Left lung (tissue), 10 donors: ENCODE results near the gene RAB7B. TPM values are rescaled to one million over a fixed set of nuclear protein-coding genes. Genes with fewer than 3 reads are reported as not detected.

Experiments used
- ATAC-seq: fragments of 200-7000 bp; cut with Tn5 transposase; one replicate; pipeline ENCODE4 v1.9.1; 2020; ENCODE audit warnings: moderate library complexity
- DNase-seq, 4 donors: peaks; one replicate each; pipeline ENCODE4 v3.0.0-alpha.2; 2013 to 2020
- H3K27ac ChIP-seq, 2 donors: fragments of 200-600 bp; sonication (generic) in 1 of 2; one replicate each; pipeline versions ENCODE4 v1.5.0 to v1.8.0; 2020 to 2021
- H3K27me3 ChIP-seq, 2 donors: fragments of 200-600 bp; sonication (generic) in 1 of 2; one replicate each; pipeline versions ENCODE4 v1.5.0 to v1.8.0; 2020 to 2021
- H3K36me3 ChIP-seq, 2 donors: fragments of 200-600 bp; sonication (generic) in 1 of 2; one replicate each; pipeline versions ENCODE4 v1.5.0 to v1.8.0; 2020 to 2021
- H3K4me1 ChIP-seq, 2 donors: fragments of 200-600 bp; one replicate each; pipeline ENCODE4 v1.8.0; 2021
- H3K4me3 ChIP-seq, 2 donors: fragments of 200-600 bp; sonication (generic) in 1 of 2; one replicate each; pipeline versions ENCODE4 v1.5.0 to v1.8.0; 2020 to 2021; ENCODE audit warnings: mild to moderate bottlenecking in 1 of 2
- H3K9me3 ChIP-seq, 2 donors: fragments of 200-600 bp; sonication (generic) in 1 of 2; one replicate each; pipeline versions ENCODE4 v1.5.0 to v1.8.0; 2020 to 2021
- CTCF ChIP-seq, 2 donors: fragments of 200-600 bp; sonication (generic) in 1 of 2; IDR thresholded peaks; one replicate each; pipeline versions ENCODE4 v1.5.0 to v1.8.0; 2021; ENCODE audit warnings: antibody characterized with exemption in 2 of 2
- intact Hi-C, 2 donors: fragments of 100-400 bp; cut with DNase I; formaldehyde crosslinking; loops; one replicate each; pipeline versions ENCODE4 v1.11.2 to v1.14.2; 2022
- polyA plus RNA-seq, 6 donors: library from polyadenylated mRNA; unstranded; fragments of 120-200 nt; gene quantifications; one replicate each; pipeline ENCODE4 v1.2.1, GENCODE V29; 2013; ENCODE audit not compliant: insufficient read length in 6 of 6
- total RNA-seq, 2 donors: library from RNA; stranded (reverse); fragmentation: NEBNext Ultra II Directional; extraction: Animal tissue kit (Norgen Biotek cat#: 25700); gene quantifications; one replicate each; pipeline ENCODE4 v1.2.1, GENCODE V29; 2021
- donor health status: DM: no; HTN: yes; CAD: no.
- donor health status: DM: no; HTN: no; CAD: no.

Gene RAB7B
- total and polyA plus RNA-seq, 8 donors = 3.2 to 14.2 (median 4.0) TPM

GRCh38 chr1:205986292-205986691, 16.9 kb downstream of the RAB7B start:
- peaks cover 0 to 6% of the 10 kb centered on the region in 2 donors for H3K36me3 ChIP-seq
- no peaks in the 10 kb centered on the region for H3K27me3 ChIP-seq
- ATAC-seq (no peak), DNase-seq (no peak)
- no peak for TF ChIP-seq CTCF (IDR thresholded peaks at IDR 0.05)
- H3K9me3 ChIP-seq = no peaks in the 10 kb centered on the region
- no peak overlapping the region for H3K27ac ChIP-seq
- H3K4me3 ChIP-seq = no peak overlapping the region
- H3K4me1 ChIP-seq = peaks cover 0 to 7% of the 10 kb centered on the region in 2 donors
- intact Hi-C loops = loop anchor here (10.0 kb wide), 1 partner anchor 119 kb away; no protein-coding TSS in a partner anchor

GRCh38 chr1:205985330-205986005, 17.7 kb downstream of the RAB7B start:
- no peak for DNase-seq
- Histone ChIP-seq H3K27me3 (no peaks in the 10 kb centered on the region), H3K27ac (no peak overlapping the region), H3K9me3 (no peaks in the 10 kb centered on the region), H3K4me1 (peaks cover 0 to 7% of the 10 kb centered on the region in 2 donors), H3K4me3 (no peak overlapping the region), H3K36me3 (no peaks in the 10 kb centered on the region)
- TF ChIP-seq CTCF (IDR thresholded peaks at IDR 0.05) = no peak
- no peak for ATAC-seq
- intact Hi-C loops = loop anchor here (10.0 kb wide), 1 partner anchor 119 kb away; no protein-coding TSS in a partner anchor

- Histone ChIP-seq H3K27me3 (no peaks in the 10 kb centered on the region), H3K27ac (no peak overlapping the region), H3K4me1 (peaks cover 0 to 7% of the 10 kb centered on the region in 2 donors), H3K9me3 (no peaks in the 10 kb centered on the region), H3K4me3 (no peak overlapping the region), H3K36me3 (no peaks in the 10 kb centered on the region)
- peak; percentile 70 to 83 for TF ChIP-seq CTCF (IDR thresholded peaks at IDR 0.05)
- DNase-seq = peak in 3 of 4 donors; percentile 26 to 63 (median 56)
- intact Hi-C loops = loop anchor here (10.0 kb wide), 1 partner anchor 121 kb away; no protein-coding TSS in a partner anchor
- ATAC-seq = peak; percentile 93
Observed at GRCh38 chr1:205983925-205984725, 19.1 kb downstream of the RAB7B start.

GRCh38 chr1:205981257-205981656, 21.9 kb downstream of the RAB7B start:
- TF ChIP-seq CTCF (IDR thresholded peaks at IDR 0.05) = no peak
- peaks cover 0 to 7% of the 10 kb centered on the region in 2 donors for H3K4me1 ChIP-seq
- H3K27me3 ChIP-seq = no peaks in the 10 kb centered on the region
- no peaks in the 10 kb centered on the region for H3K36me3 ChIP-seq
- H3K4me3 ChIP-seq = no peak overlapping the region
- DNase-seq (no peak), ATAC-seq (no peak)
- intact Hi-C loops = loop anchor here (10.0 kb wide), 1 partner anchor 124 kb away; no protein-coding TSS in a partner anchor
- no peak overlapping the region for H3K27ac ChIP-seq
- no peaks in the 10 kb centered on the region for H3K9me3 ChIP-seq
